Liver (tissue), 3 donors: ENCODE results near the gene PPARA.

Experiments used
- FOXA1 ChIP-seq: IDR thresholded peaks from 2 replicates; pipeline ENCODE4 v1.6.1; 2016; ENCODE audit warnings: antibody characterized with exemption
- GABPA ChIP-seq, 2 donors: IDR thresholded peaks in 1 of 2; conservative IDR thresholded peaks in 1 of 2; 2 replicates each; pipeline ENCODE4 v1.6.1; 2016; ENCODE audit warnings: antibody characterized with exemption in 2 of 2, mild to moderate bottlenecking in 1 of 2, moderate library complexity in 1 of 2
- HNF4G ChIP-seq: IDR thresholded peaks from 2 replicates; pipeline ENCODE4 v1.6.1; 2016; ENCODE audit warnings: antibody characterized with exemption
- JUND ChIP-seq, 2 donors: IDR thresholded peaks; 2 replicates each; pipeline ENCODE4 v1.6.1; 2016; ENCODE audit warnings: antibody characterized with exemption in 2 of 2
- MAX ChIP-seq: IDR thresholded peaks from 2 replicates; pipeline ENCODE4 v1.6.1; 2016; ENCODE audit warnings: antibody characterized with exemption
- REST ChIP-seq: IDR thresholded peaks from 2 replicates; pipeline ENCODE4 v1.6.1; 2016; ENCODE audit warnings: antibody characterized with exemption, mild to moderate bottlenecking
- SP1 ChIP-seq: IDR thresholded peaks from 2 replicates; pipeline ENCODE4 v1.6.1; 2018; ENCODE audit warnings: antibody characterized with exemption, mild to moderate bottlenecking
- TF ChIP-seq, protein P1 (sequence below): fragments of 150-350 bp; IDR thresholded peaks from 2 replicates; pipeline ENCODE4 v1.5.1; 2017; ENCODE audit warnings: improper control_type of control experiment, low read depth, low read length; ENCODE audit not compliant: missing input control
- donor health status: healthy.
- donor health status: healthy.

DNA sequence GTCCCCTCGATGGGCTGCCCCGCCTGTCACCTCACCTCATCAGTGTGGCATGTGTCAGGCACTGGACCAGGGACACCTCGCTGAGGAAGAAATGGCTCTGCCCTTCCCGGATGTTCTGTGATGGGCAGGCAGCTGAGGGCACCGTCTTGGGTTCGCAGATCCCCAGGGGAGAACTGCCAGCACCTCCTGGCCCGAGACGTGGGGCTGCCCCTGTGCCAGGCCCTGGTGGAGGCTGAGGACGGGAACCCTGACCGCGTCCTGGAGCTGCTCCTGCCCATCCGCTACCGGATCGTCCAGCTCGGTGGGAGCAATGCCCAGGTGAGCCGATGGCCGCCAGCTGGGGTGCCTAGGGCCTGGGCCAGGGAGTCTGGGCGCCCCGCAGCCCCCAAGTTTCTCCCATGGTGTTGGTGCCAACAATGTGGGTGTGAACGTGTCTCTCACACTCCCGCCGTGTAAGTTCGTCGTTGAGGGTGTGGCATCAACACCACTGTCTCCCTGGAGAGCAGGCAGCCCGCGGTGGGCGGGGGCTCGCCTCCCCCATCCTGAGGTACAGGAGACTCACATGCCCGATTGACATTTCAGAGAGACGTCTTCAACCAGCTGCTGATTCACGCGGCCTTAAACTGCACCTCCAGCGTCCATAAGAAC is 139.0 kb downstream of the PPARA start:
- TF ChIP-seq, protein P1, sequence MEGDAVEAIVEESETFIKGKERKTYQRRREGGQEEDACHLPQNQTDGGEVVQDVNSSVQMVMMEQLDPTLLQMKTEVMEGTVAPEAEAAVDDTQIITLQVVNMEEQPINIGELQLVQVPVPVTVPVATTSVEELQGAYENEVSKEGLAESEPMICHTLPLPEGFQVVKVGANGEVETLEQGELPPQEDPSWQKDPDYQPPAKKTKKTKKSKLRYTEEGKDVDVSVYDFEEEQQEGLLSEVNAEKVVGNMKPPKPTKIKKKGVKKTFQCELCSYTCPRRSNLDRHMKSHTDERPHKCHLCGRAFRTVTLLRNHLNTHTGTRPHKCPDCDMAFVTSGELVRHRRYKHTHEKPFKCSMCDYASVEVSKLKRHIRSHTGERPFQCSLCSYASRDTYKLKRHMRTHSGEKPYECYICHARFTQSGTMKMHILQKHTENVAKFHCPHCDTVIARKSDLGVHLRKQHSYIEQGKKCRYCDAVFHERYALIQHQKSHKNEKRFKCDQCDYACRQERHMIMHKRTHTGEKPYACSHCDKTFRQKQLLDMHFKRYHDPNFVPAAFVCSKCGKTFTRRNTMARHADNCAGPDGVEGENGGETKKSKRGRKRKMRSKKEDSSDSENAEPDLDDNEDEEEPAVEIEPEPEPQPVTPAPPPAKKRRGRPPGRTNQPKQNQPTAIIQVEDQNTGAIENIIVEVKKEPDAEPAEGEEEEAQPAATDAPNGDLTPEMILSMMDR = no peak
- TF ChIP-seq HNF4G (no peak), JUND (IDR thresholded peaks at IDR 0.05) (no peak), FOXA1 (no peak), MAX (no peak), SP1 (no peak), GABPA (IDR thresholded peaks at IDR 0.05 in 1 of 2, conservative IDR thresholded peaks at IDR 0.05 in 1 of 2) (no peak), REST (no peak)
